Activated B cell treated with CpG ODN at 0.5 μM for 24 hours (primary cell): ENCODE measurements around the gene TNNI2. TPM values are rescaled to one million over a fixed set of nuclear protein-coding genes. Genes with fewer than 3 reads are reported as not detected.

ENCODE experiments used
- ATAC-seq: fragments of 200-7000 bp; cut with Tn5 transposase; one replicate; pipeline ENCODE4 v1.10.0; 2021; ENCODE audit warnings: low read depth, mild to moderate bottlenecking, moderate library complexity
- CTCF ChIA-PET: fragments of 350-600 bp; sonication (Branson Sonifier 250); formaldehyde crosslinking; loops from one replicate; lab custom pipeline; 2021; ENCODE audit warnings: antibody characterized with exemption; lab: Charles Lee
- POLR2A ChIA-PET: fragments of 350-600 bp; sonication (Branson Sonifier 250); formaldehyde crosslinking; loops from one replicate; lab custom pipeline; 2021; ENCODE audit warnings: antibody characterized with exemption; lab: Charles Lee
- DNase-seq: peaks from one replicate; pipeline ENCODE4 v3.0.0; 2022
- H3K27ac Mint-ChIP-seq: one replicate; pipeline ENCODE4 v1.8.0; 2020; ENCODE audit warnings: mixed read lengths
- H3K27me3 Mint-ChIP-seq: one replicate; pipeline ENCODE4 v1.8.0; 2021; ENCODE audit warnings: mixed read lengths
- H3K36me3 Mint-ChIP-seq: one replicate; pipeline ENCODE4 v1.8.0; 2021; ENCODE audit warnings: low read depth, mixed read lengths
- H3K4me1 Mint-ChIP-seq: one replicate; pipeline ENCODE4 v1.8.0; 2021; ENCODE audit warnings: mixed read lengths
- H3K4me3 Mint-ChIP-seq: one replicate; pipeline ENCODE4 v1.8.0; 2020; ENCODE audit warnings: mild to moderate bottlenecking, mixed read lengths
- H3K9me3 Mint-ChIP-seq: one replicate; pipeline ENCODE4 v1.8.0; 2020; ENCODE audit warnings: mixed read lengths
- CTCF ChIP-seq: fragments of 200-600 bp; IDR thresholded peaks from one replicate; pipeline ENCODE4 v1.8.0; 2022; ENCODE audit warnings: antibody characterized with exemption, mild to moderate bottlenecking
- intact Hi-C: fragments of 100-400 bp; cut with micrococcal nuclease; formaldehyde crosslinking; loops from one replicate; pipeline ENCODE4 v1.15.1; 2024
- total RNA-seq: library from RNA; stranded (reverse); gene quantifications from 2 replicates; pipeline ENCODE4 v1.2.3, GENCODE V29; 2022

TNNI2 gene
- total RNA-seq, 1 donor from 2014 or later: 1.0 TPM

- no peak for TF ChIP-seq CTCF
- ATAC-seq (no peak), DNase-seq (no peak)
- intact Hi-C loops: loop anchor here (1.0 to 10.0 kb wide), 9 partner anchors 11 to 1237 kb away; partner anchors contain the start of genes DUSP8, IRF7, TNNT3 and TSSC4
- Mint-ChIP-seq H3K36me3 (peaks cover 19% of the 10 kb centered on the region), H3K27me3 (no peaks in the 10 kb centered on the region), H3K4me3 (peak overlapping the region; percentile 99), H3K9me3 (no peaks in the 10 kb centered on the region), H3K27ac (peak overlapping the region; percentile 98), H3K4me1 (peaks cover 91% of the 10 kb centered on the region)
- POLR2A ChIA-PET: interaction anchor here (0.6 to 6.6 kb wide), 13 partner anchors 10 to 534 kb away, joined by 3 to 55 read pairs (median 9); partner anchors contain the start of genes PRR33 and TNNI2
- CTCF ChIA-PET: interaction anchor here (1.1 to 1.6 kb wide), 6 partner anchors 11 to 300 kb away, joined by 4 to 15 read pairs (median 7); no protein-coding TSS in a partner anchor
Observed at GRCh38 chr11:1851468-1852180, 12.8 kb downstream of the TNNI2 start.

GRCh38 chr11:1852271-1852876 lies 13.6 kb downstream of the TNNI2 start:
- Mint-ChIP-seq H3K4me1 (peaks cover 85% of the 10 kb centered on the region), H3K27ac (peak overlapping the region; percentile 98), H3K4me3 (peak overlapping the region; percentile 99), H3K36me3 (peaks cover 19% of the 10 kb centered on the region), H3K9me3 (no peaks in the 10 kb centered on the region), H3K27me3 (no peaks in the 10 kb centered on the region)
- DNase-seq (peak; percentile 41), ATAC-seq (peak; percentile 5)
- ChIA-PET CTCF (interaction anchor here (1.1 to 1.5 kb wide), 3 partner anchors 12 to 29 kb away, joined by 4 to 7 read pairs (median 7); no protein-coding TSS in a partner anchor), POLR2A (interaction anchor here (0.7 to 6.6 kb wide), 10 partner anchors 9 to 533 kb away, joined by 3 to 55 read pairs (median 4); partner anchors contain the start of gene TNNI2)
- TF ChIP-seq CTCF: no peak
- intact Hi-C loops: loop anchor here (1.0 to 10.0 kb wide), 8 partner anchors 12 to 1238 kb away; partner anchors contain the start of genes DUSP8, IRF7, TNNT3 and TSSC4

- CTCF ChIA-PET: interaction anchor here (1.1 to 2.6 kb wide), 4 partner anchors 12 to 29 kb away, joined by 4 to 12 read pairs (median 7); no protein-coding TSS in a partner anchor
- no peaks in the 10 kb centered on the region for H3K9me3 Mint-ChIP-seq
- H3K4me3 Mint-ChIP-seq: peak within 1 kb of the TSS; percentile 99
- H3K27me3 Mint-ChIP-seq: no peaks in the 10 kb centered on the region
- TF ChIP-seq CTCF: no peak
- peaks cover 19% of the 10 kb centered on the region for H3K36me3 Mint-ChIP-seq
- ATAC-seq (peak; percentile 64), DNase-seq (peak; percentile 83)
- H3K4me1 Mint-ChIP-seq: peaks cover 84% of the 10 kb centered on the region
- H3K27ac Mint-ChIP-seq: peak within 1 kb of the TSS; percentile 98
- POLR2A ChIA-PET: interaction anchor here (0.9 to 6.6 kb wide), 10 partner anchors 10 to 532 kb away, joined by 3 to 55 read pairs (median 4); no protein-coding TSS in a partner anchor
- intact Hi-C loops: loop anchor here (1.0 to 10.0 kb wide), 9 partner anchors 13 to 1238 kb away; partner anchors contain the start of genes DUSP8, IRF7, TNNT3 and TSSC4
Observed at GRCh38 chr11:1852877-1853276, 14.1 kb downstream of the TNNI2 start, which contains the start of gene LSP1. Gene LSP1, plus strand, starts transcription at chr11:1853084. Its CDS starts 61 bp downstream, at chr11:1853145.

GRCh38 chr11:1853376-1854131 lies 14.8 kb downstream of the TNNI2 start:
- peaks cover 21% of the 10 kb centered on the region for H3K36me3 Mint-ChIP-seq
- H3K27ac Mint-ChIP-seq: peak overlapping the region; percentile 98
- ATAC-seq (no peak), DNase-seq (no peak)
- TF ChIP-seq CTCF: no peak
- H3K4me1 Mint-ChIP-seq: peaks cover 84% of the 10 kb centered on the region
- intact Hi-C loops: loop anchor here (1.0 to 10.0 kb wide), 9 partner anchors 14 to 1239 kb away; partner anchors contain the start of genes DUSP8, IRF7, TNNT3 and TSSC4
- no peaks in the 10 kb centered on the region for H3K9me3 Mint-ChIP-seq
- peak overlapping the region; percentile 99 for H3K4me3 Mint-ChIP-seq
- ChIA-PET CTCF (interaction anchor here (1.0 to 2.6 kb wide), 3 partner anchors 23 to 68 kb away, joined by 3 to 12 read pairs (median 4); no protein-coding TSS in a partner anchor), POLR2A (interaction anchor here (0.9 to 6.6 kb wide), 9 partner anchors 14 to 532 kb away, joined by 3 to 55 read pairs (median 5); partner anchors contain the start of genes C11orf21, TNNI2 and TSPAN32)
- no peaks in the 10 kb centered on the region for H3K27me3 Mint-ChIP-seq
